D721Med (cell line): ENCODE data around the gene MTRR.

Experiments used
- DNase-seq: peaks from one replicate; pipeline ENCODE4 v3.0.0; 2011; ENCODE audit warnings: low spot score; ENCODE audit not compliant: insufficient read length
- FAIRE-seq: peaks from 2 replicates; lab custom pipeline; 2011; peaks lifted over from hg19 to GRCh38; lab: Jason Lieb, UNC
- CTCF ChIP-seq: IDR thresholded peaks from 2 replicates; pipeline ENCODE4 v1.5.1; 2012; ENCODE audit warnings: mild to moderate bottlenecking, control low read depth; ENCODE audit not compliant: insufficient read depth; ENCODE audit errors: missing control alignments

Gene MTRR

DNA sequence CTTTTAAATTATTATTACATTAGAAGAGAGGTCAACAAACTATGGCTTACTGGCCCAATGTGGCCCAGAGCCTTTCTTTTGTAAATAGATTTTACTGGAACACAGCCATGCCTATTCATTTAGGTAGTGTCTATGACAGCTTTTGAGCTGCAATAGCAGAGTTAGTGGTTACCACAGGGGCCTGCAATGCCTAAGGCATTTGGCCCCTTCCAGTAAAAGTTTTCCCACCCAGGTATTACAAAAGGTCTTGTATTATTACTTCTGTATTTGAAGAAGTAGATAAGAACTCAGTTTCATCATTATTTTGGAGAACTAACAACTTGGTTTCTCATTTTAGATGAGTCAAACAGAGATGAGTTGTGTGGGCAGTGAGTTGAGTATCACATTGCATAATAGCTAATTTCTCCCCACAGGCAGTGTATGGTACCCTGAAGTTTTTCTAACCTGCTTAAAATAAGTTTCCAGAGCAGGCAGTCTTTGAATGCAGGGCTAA lies 9.5 kb downstream of the MTRR start:
- FAIRE-seq (no peak), DNase-seq (no peak)
- TF ChIP-seq CTCF: no peak

- no peak for TF ChIP-seq CTCF
- FAIRE-seq (no peak), DNase-seq (no peak)
These were observed 12.1 kb downstream of the MTRR start for GRCh38 chr5:7881091-7881490.

- no peak for TF ChIP-seq CTCF
- FAIRE-seq: no peak
- no peak for DNase-seq
These were observed 12.9 kb downstream of the MTRR start for GRCh38 chr5:7881816-7882215.

GRCh38 chr5:7882926-7883325 lies 14.0 kb downstream of the MTRR start:
- FAIRE-seq (no peak), DNase-seq (no peak)
- no peak for TF ChIP-seq CTCF

GRCh38 chr5:7884491-7885267 lies 15.7 kb downstream of the MTRR start:
- TF ChIP-seq CTCF: no peak
- DNase-seq: no peak
- FAIRE-seq: no peak

- no peak for FAIRE-seq
- DNase-seq: no peak
- TF ChIP-seq CTCF: peak; percentile 40
These were observed 18.0 kb downstream of the MTRR start for GRCh38 chr5:7886849-7887475.

GRCh38 chr5:7888901-7889300 lies 20.0 kb downstream of the MTRR start:
- no peak for TF ChIP-seq CTCF
- DNase-seq: no peak
- FAIRE-seq: no peak
